Endothelial cell of umbilical vein (primary cell): ENCODE measurements around the gene ST8SIA6. TPM values are rescaled to one million over a fixed set of nuclear protein-coding genes. Genes with fewer than 3 reads are reported as not detected.

Experiments
- BruUV-seq: library from RNA; stranded (reverse); fragments of 400-500 nt; replicated peaks from 2 replicates; lab custom pipeline; 2021; lab: Mats Ljungman, UMichigan
- CTCF ChIA-PET: fragments of 300-600, 350-600 bp; sonication (Branson Sonifier 250); formaldehyde crosslinking; loops from one replicate; lab custom pipeline; 2021; ENCODE audit warnings: antibody characterized with exemption, inconsistent platforms; lab: Charles Lee
- POLR2A ChIA-PET: fragments of 300-600, 350-600 bp; sonication (Branson Sonifier 250); formaldehyde crosslinking; loops from one replicate; lab custom pipeline; 2021; ENCODE audit warnings: antibody characterized with exemption, inconsistent platforms; lab: Charles Lee
- DNase-seq: peaks from one replicate; pipeline ENCODE4 v3.0.0-alpha.2; 2011; ENCODE audit warnings: low read depth, low spot score
- FAIRE-seq: peaks from 2 replicates; lab custom pipeline; 2011; peaks lifted over from hg19 to GRCh38; lab: Jason Lieb, UNC
- H2AFZ ChIP-seq: 2 replicates; pipeline ENCODE4 v1.6.0; 2012; ENCODE audit warnings: low read depth, low read length, control low read depth, inconsistent platforms
- H3K27ac ChIP-seq: 2 replicates; pipeline ENCODE4 v1.5.1; 2011; ENCODE audit warnings: low read depth, mild to moderate bottlenecking, control low read depth, low read length, moderate library complexity; ENCODE audit not compliant: insufficient read depth
- H3K27me3 ChIP-seq, 2 experiments: 2 replicates each; pipeline versions ENCODE4 v1.6.0 to v1.6.1; 2011; ENCODE audit warnings: low read length in 2 of 2, mixed read lengths in 1 of 2; ENCODE audit not compliant: control insufficient read depth in 2 of 2, insufficient read depth in 2 of 2
- H3K36me3 ChIP-seq, 2 experiments: 2 replicates in 1 of 2; 3 replicates in 1 of 2; pipeline ENCODE4 v1.5.1; 2011; ENCODE audit warnings: low read length in 2 of 2, mild to moderate bottlenecking in 1 of 2, moderate library complexity in 1 of 2; ENCODE audit not compliant: control insufficient read depth in 2 of 2, insufficient read depth in 2 of 2; ENCODE audit errors: extremely low read depth in 1 of 2
- H3K4me1 ChIP-seq: 3 replicates; pipeline ENCODE4 v1.5.1; 2011; ENCODE audit warnings: mild to moderate bottlenecking, low read length; ENCODE audit not compliant: control insufficient read depth, insufficient read depth; ENCODE audit errors: extremely low read depth
- H3K4me2 ChIP-seq: 2 replicates; pipeline ENCODE4 v1.6.1; 2011; ENCODE audit warnings: low read length, control low read depth, mixed read lengths; ENCODE audit not compliant: insufficient read depth
- H3K4me3 ChIP-seq, 3 experiments: fragments of 200-600 bp in 1 of 3; sonication (generic), shearing (Covaris generic) in 1 of 3; replicated peaks in 1 of 3; 2 replicates each; pipeline ENCODE4 v1.5.1; 2011 to 2016; ENCODE audit warnings: control low read depth in 3 of 3, low read length in 3 of 3, mild to moderate bottlenecking in 2 of 3, inconsistent platforms in 1 of 3, low read depth in 1 of 3, moderate library complexity in 1 of 3; ENCODE audit not compliant: insufficient read depth in 1 of 3
- H3K79me2 ChIP-seq: 2 replicates; pipeline ENCODE4 v1.6.0; 2012; ENCODE audit warnings: low read length, inconsistent platforms; ENCODE audit not compliant: control insufficient read depth, insufficient read depth
- H3K9ac ChIP-seq: replicated peaks from 2 replicates; pipeline ENCODE3; 2011; ENCODE audit warnings: low read length, control low read depth; ENCODE audit not compliant: insufficient read depth; ENCODE audit errors: extremely low read depth
- H3K9me1 ChIP-seq: replicated peaks from 3 replicates; pipeline ENCODE4 v1.6.0; 2011; ENCODE audit warnings: mild to moderate bottlenecking, low read length; ENCODE audit not compliant: control insufficient read depth, insufficient read depth; ENCODE audit errors: extremely low read depth
- H3K9me3 ChIP-seq: replicated peaks from 2 replicates; pipeline ENCODE4 v1.5.1; 2012; ENCODE audit warnings: low read length, inconsistent platforms; ENCODE audit not compliant: control insufficient read depth, insufficient read depth
- H4K20me1 ChIP-seq: replicated peaks from 2 replicates; pipeline ENCODE3; 2011; ENCODE audit warnings: mild to moderate bottlenecking, low read length; ENCODE audit not compliant: control insufficient read depth, insufficient read depth; ENCODE audit errors: extremely low read depth
- FOS ChIP-seq: IDR thresholded peaks from 2 replicates; pipeline ENCODE4 v1.6.1; 2011; ENCODE audit warnings: mild to moderate bottlenecking, low read length, moderate library complexity, borderline replicate concordance; ENCODE audit not compliant: insufficient read depth
- POLR2AphosphoS5 ChIP-seq: IDR thresholded peaks from 2 replicates; pipeline ENCODE4 v1.6.1; 2012; ENCODE audit warnings: low read depth, mild to moderate bottlenecking, control low read depth, low read length, moderate library complexity; ENCODE audit not compliant: insufficient read depth
- dilution Hi-C: fragments of 300-500 bp; cut with MboI; formaldehyde crosslinking; loops from one replicate; pipeline ENCODE4 v1.15.0; 2019; ENCODE audit warnings: low sequenced_read_pairs; ENCODE audit not compliant: extremely low pct_ligation_motif_present
- intact Hi-C: fragments of 100-400 bp; cut with micrococcal nuclease; formaldehyde crosslinking; loops from one replicate; pipeline ENCODE4 v1.10.0; 2022
- polyA plus RNA-seq, 4 experiments: library from polyadenylated mRNA; depleted of rRNA in 3 of 4; stranded (reverse) in 3 of 4; unstranded in 1 of 4; fragments of >200 nt; gene quantifications; 2 replicates each; pipeline versions ENCODE4 v1.2.1 to v1.2.3, GENCODE V29; 2011 to 2012; ENCODE audit warnings: missing spikeins in 1 of 4
- total RNA-seq: library from RNA; stranded (reverse); gene quantifications from 2 replicates; pipeline ENCODE4 v1.2.3, GENCODE V29; 2021
- TF ChIP-seq, protein P1 (sequence below), 2 donors: IDR thresholded peaks; 1 replicate in 1 of 2; 2 replicates in 1 of 2; pipeline ENCODE4 v1.5.1; 2011; ENCODE audit warnings: low read length in 2 of 2, mild to moderate bottlenecking in 2 of 2, moderate library complexity in 2 of 2, control low read depth in 1 of 2, inconsistent platforms in 1 of 2, low read depth in 1 of 2; ENCODE audit not compliant: insufficient read depth in 1 of 2; ENCODE audit errors: extremely low read depth in 1 of 2

The ST8SIA6 gene
- total and polyA plus RNA-seq, 2 donors (not counting 3 experiments of a cell fraction or from before 2014, with no cell fraction given) = 0.40 to 0.51 TPM

DNA sequence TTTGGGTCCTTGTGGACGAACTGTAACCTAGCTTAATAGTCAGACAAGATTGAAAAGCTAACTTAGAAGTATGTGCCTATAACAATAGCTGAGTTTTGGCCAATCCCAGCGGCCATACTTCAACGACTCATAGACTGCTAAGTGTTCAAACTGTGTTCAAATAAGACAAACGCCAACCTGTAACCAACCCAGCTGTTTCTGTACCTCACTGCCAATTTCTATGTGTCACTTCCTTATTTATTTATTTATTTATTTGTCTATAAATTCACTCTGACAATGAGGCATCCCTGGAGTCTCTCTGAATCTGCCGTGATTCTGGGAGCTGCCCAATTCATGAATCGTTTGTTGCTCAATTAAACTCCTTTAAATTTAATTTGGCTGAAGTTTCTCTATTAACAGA lies 21.7 kb downstream of the ST8SIA6 start:
- FAIRE-seq = peak; percentile 53
- H3K4me1 ChIP-seq = peaks cover 17% of the 10 kb centered on the region
- no peak overlapping the region for H3K4me2 ChIP-seq
- no peak for DNase-seq
- no peaks in the 10 kb centered on the region for H3K27me3 ChIP-seq
- CTCF ChIA-PET = interaction anchor here (0.8 to 2.7 kb wide), 6 partner anchors 10 to 441 kb away, joined by 3 to 9 read pairs (median 3); no protein-coding TSS in a partner anchor
- H3K79me2 ChIP-seq = no peaks in the 10 kb centered on the region
- no peak overlapping the region for H3K9ac ChIP-seq
- no peaks in the 10 kb centered on the region for H3K9me1 ChIP-seq
- BruUV-seq = no TSS peak
- dilution Hi-C loops (no loop called here), intact Hi-C loops (loop anchor here (5.0 to 10.0 kb wide), 2 partner anchors 95 to 442 kb away; no protein-coding TSS in a partner anchor)
- no peaks in the 10 kb centered on the region for H4K20me1 ChIP-seq
- H2AFZ ChIP-seq = no peak overlapping the region
- H3K9me3 ChIP-seq = no peaks in the 10 kb centered on the region
- no peaks in the 10 kb centered on the region for H3K36me3 ChIP-seq
- TF ChIP-seq, protein P1, sequence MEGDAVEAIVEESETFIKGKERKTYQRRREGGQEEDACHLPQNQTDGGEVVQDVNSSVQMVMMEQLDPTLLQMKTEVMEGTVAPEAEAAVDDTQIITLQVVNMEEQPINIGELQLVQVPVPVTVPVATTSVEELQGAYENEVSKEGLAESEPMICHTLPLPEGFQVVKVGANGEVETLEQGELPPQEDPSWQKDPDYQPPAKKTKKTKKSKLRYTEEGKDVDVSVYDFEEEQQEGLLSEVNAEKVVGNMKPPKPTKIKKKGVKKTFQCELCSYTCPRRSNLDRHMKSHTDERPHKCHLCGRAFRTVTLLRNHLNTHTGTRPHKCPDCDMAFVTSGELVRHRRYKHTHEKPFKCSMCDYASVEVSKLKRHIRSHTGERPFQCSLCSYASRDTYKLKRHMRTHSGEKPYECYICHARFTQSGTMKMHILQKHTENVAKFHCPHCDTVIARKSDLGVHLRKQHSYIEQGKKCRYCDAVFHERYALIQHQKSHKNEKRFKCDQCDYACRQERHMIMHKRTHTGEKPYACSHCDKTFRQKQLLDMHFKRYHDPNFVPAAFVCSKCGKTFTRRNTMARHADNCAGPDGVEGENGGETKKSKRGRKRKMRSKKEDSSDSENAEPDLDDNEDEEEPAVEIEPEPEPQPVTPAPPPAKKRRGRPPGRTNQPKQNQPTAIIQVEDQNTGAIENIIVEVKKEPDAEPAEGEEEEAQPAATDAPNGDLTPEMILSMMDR (IDR thresholded peaks at IDR 0.05; ENCODE audit: extremely low read depth in 1 of 2, insufficient read depth in 1 of 2, low read depth in 1 of 2, low read length in 2 of 2) = no peak
- no peak for TF ChIP-seq FOS
- POLR2A ChIA-PET = interaction anchor here (0.5 kb wide), 1 partner anchor 185 kb away, joined by 3 read pairs; no protein-coding TSS in a partner anchor
- no peak overlapping the region for H3K27ac ChIP-seq
- H3K4me3 ChIP-seq = no peak overlapping the region

DNA sequence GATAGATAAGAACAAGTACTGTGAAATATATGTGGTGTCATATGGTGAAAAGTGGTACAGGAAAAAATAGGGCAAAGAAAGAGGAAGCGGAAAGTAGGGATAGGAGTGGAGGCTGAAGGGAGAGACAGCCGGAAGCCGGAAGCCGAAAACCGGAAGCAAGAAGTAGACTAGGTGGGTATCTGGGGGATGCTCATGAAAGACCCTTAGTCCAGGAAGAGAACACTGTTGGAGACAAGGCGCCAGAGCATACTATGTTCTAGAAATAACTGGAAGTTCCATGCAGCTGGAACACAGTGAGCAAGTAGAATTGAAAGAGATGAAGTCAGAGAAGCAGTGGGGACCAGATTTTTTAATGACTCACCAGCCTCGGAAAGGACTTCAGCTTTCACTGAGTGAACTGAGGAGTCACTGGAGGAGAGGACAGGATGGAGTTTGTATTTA lies 22.5 kb downstream of the ST8SIA6 start:
- TF ChIP-seq POLR2AphosphoS5 = no peak
- peak; percentile 34 for TF ChIP-seq FOS
- intact Hi-C loops (loop anchor here (2.0 to 10.0 kb wide), 3 partner anchors 79 to 443 kb away; no protein-coding TSS in a partner anchor), dilution Hi-C loops (no loop called here)
- H3K4me2 ChIP-seq = peak overlapping the region; percentile 26
- H3K4me3 ChIP-seq = no peak overlapping the region
- H3K9me3 ChIP-seq = no peaks in the 10 kb centered on the region
- H4K20me1 ChIP-seq = no peaks in the 10 kb centered on the region
- H3K36me3 ChIP-seq = no peaks in the 10 kb centered on the region
- ChIA-PET CTCF (interaction anchor here (0.8 to 2.7 kb wide), 6 partner anchors 20 to 441 kb away, joined by 3 to 9 read pairs (median 3); no protein-coding TSS in a partner anchor), POLR2A (no interaction called here)
- H2AFZ ChIP-seq = peak overlapping the region; percentile 69
- no peaks in the 10 kb centered on the region for H3K27me3 ChIP-seq
- peaks cover 17% of the 10 kb centered on the region for H3K4me1 ChIP-seq
- H3K9ac ChIP-seq = no peak overlapping the region
- DNase-seq = no peak
- H3K27ac ChIP-seq = no peak overlapping the region
- peak; percentile 21 for FAIRE-seq
- no peaks in the 10 kb centered on the region for H3K79me2 ChIP-seq
- BruUV-seq = no TSS peak
- H3K9me1 ChIP-seq = no peaks in the 10 kb centered on the region
